GM08714 (cell line): ENCODE results near the gene EVI2A.
A peak's percentile ranks its signal among the peaks of the same experiment; 100 is the strongest.

Experiments used
- H3K4me3 ChIP-seq: fragments of 200-500 bp; sonication (Bioruptor generic); 2 replicates; pipeline ENCODE4 v1.5.1; 2014; ENCODE audit warnings: mild to moderate bottlenecking, low read length, inconsistent platforms
- ZNF274 ChIP-seq: IDR thresholded peaks from 2 replicates; pipeline ENCODE4 v1.6.1; 2012; ENCODE audit warnings: mild to moderate bottlenecking, low read depth, low read length

The EVI2A gene

DNA sequence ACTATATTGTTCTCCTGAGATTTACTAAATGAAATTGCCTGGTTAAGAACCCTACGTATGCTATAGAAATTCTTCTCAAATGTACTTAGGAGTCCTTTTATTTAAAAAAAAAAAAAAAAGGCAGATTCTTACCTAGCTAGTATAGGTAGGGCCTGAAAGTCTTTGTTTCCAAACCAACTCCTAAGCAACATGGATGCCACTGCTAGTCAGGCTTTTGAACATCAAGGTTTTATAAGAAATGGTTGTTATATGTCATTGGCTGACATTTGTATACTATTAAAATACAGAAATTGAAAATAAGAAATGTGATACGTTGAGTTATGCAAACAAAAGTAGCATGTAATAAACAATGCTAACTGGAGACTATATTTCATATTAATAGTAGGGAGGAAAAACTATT is 1.2 kb downstream of the EVI2A start:
- no peak for TF ChIP-seq ZNF274

DNA sequence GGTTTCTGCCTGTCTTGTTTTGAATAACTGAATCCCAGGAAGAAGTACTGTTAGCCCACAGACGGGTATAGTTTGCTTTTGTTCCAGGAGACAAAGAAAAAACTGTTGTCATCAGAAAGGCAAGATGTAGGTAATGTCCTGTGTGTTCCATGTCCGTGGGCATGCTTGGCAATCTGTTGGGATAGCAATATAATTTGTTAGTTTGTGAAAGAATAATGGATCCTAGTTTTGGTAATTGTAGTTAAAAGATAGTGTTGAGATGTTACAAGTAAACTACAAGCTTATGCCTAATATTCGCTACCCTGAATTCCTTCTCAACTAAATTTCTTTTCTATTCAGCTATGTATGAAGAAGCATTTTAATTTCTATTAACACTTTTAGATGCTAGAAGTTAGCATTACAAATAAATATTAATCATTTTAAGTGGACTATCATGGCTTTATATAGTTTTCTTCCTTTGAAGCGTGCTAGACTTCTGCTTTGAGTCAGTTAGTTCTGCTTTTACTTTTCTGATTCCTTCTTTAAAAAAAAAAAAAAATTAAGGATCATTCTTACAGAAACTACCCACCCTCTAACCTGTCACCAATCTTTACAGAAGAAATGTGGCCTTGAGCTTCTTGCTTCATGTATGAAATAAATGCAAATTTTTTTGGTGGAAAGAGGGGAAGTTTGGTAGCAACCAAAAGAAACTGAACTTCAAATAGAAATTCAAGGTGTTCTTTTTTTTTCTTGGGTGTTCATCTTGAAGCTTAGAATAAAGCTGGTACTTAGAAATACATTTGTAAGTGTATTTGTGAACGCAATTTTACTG is 2.4 kb downstream of the EVI2A start:
- H3K4me3 ChIP-seq, result peak overlapping the region; percentile 92; the same call in 1 of the 2 replicates
- TF ChIP-seq ZNF274, result no peak

More for the DNA sequence above, 1.2 kb downstream of the EVI2A start:
- H3K4me3 ChIP-seq, result peak overlapping the region; percentile 54; the same call in 1 of the 2 replicates

- H3K4me3 ChIP-seq, result peak overlapping the region; percentile 92
- no peak for TF ChIP-seq ZNF274
Measured at GRCh38 chr17:31318298-31318801, 3.1 kb downstream of the EVI2A start.

- no peak for TF ChIP-seq ZNF274
- H3K4me3 ChIP-seq, result no peak overlapping the region
Measured at GRCh38 chr17:31314782-31315100, 6.7 kb downstream of the EVI2A start.

DNA sequence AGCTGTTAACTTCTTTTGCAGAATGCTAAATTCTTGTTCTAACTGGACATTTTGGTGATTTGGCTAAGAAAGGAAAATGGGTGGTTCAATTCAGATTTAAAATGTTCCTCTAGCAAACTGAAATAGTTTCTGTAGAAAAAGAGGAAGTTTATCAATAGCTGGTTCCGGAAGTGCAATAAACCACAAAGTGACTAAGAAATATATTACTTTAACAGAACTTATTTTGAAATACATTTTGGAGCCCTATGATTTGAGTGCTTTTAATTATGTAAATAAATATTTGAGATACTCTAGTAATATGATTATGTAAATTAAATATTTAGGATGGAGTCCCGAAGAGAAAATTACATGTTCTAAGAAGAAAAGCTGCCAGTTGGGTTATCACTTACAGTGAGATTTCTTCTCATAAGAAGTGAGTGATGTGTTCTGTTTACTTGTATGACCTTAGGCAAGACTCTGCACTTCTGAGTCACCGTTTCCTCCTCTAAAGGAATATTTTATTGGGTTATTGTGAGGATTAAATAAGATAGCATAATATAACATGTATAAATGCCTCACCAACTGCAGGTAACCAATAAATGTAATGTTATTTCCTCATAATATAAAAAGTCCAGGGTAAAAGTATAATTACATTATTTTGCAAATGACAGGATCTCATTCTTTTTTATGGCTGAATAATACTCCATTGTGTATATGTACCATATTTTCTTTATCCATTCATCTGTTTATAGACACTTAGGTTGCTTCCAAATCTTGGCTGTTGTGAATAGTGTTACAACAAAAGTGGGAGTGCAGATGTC is 7.2 kb downstream of the EVI2A start, which contains the start of gene EVI2B:
TSS of gene EVI2B (minus strand) at position 73 of the 800 bp plus-strand sequence. CDS start 8,445 bp downstream, outside the sequence.
- no peak for TF ChIP-seq ZNF274
- H3K4me3 ChIP-seq, result peak within 1 kb of the TSS; percentile 94

- H3K4me3 ChIP-seq, result peak overlapping the region; percentile 94
Measured at GRCh38 chr17:31312223-31312622, 9.2 kb downstream of the EVI2A start.

GRCh38 chr17:31311526-31311925 is 9.9 kb downstream of the EVI2A start:
- no peak for TF ChIP-seq ZNF274
- H3K4me3 ChIP-seq, result peak overlapping the region; percentile 94; the same call in 1 of the 2 replicates

GRCh38 chr17:31310886-31311285 is 10.5 kb downstream of the EVI2A start:
- TF ChIP-seq ZNF274, result no peak
- peak overlapping the region; percentile 94 for H3K4me3 ChIP-seq

DNA sequence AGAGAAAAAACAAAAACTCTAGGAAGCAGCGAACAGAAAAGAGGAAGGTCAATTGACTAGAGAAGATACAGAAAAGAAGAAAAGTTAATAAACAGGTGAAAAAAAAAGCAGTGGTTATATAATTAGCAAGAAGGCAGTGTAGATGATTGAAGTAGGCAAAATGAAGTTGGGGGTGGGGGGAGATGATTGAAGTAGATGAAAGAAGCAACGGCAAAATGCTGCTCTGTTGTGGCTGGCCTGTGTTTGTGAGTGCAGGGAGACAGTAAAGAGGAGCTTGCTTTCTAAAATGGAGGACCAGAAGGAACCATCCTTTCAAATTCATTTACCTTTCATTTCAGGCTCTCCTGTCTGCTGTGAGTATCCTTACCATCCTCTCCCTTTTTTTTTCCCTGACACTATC is 11.2 kb downstream of the EVI2A start:
- H3K4me3 ChIP-seq, result peak overlapping the region; percentile 94
- TF ChIP-seq ZNF274, result no peak

- peak overlapping the region; percentile 22; the same call in 1 of the 2 replicates for H3K4me3 ChIP-seq
- no peak for TF ChIP-seq ZNF274
Measured at GRCh38 chr17:31309556-31309955, 11.9 kb downstream of the EVI2A start.

DNA sequence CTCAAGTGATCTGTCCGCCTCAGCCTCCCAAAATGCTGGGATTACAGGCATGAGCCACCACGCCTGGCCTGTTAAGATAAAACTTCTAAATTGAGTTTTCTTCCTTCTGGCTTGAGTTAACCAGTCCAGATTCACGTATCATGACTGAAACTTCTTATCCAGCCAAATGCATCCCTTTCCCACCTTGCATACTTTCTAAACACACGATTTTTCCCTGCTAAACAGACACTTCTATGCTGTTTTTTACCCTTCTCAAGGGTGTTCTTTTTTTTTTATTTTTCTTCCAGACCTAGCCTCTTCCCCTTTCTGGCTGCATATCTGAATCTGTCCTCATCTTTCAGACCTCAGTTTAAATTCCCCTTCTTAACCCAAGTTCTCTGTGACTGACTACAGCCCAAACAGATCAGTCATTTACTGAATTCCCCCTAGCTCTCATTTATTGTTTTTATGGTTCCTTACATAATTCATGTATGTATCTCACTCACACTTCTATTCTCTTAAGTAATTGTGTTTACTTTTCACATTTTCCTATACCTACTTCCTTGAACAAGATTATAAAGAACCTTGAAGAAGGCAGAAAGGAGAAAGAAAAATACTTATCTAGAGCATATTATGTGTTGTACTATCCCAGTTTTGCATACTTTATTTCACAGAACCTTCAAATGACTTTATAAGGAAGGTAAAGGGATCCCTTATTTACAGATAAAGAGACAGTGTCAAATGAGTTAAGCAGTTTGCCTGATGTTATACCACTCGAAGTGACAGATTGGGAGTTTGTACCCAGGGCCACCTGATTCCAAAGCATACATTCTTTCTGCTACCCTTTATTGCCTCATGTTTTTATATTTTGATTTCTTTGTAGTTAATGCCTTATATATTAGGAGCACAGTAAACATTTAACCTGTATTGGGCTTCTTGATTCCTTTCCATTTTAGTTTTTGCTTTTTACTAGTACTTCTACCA is 12.8 kb downstream of the EVI2A start:
- peak overlapping the region; percentile 58 for H3K4me3 ChIP-seq
- no peak for TF ChIP-seq ZNF274

DNA sequence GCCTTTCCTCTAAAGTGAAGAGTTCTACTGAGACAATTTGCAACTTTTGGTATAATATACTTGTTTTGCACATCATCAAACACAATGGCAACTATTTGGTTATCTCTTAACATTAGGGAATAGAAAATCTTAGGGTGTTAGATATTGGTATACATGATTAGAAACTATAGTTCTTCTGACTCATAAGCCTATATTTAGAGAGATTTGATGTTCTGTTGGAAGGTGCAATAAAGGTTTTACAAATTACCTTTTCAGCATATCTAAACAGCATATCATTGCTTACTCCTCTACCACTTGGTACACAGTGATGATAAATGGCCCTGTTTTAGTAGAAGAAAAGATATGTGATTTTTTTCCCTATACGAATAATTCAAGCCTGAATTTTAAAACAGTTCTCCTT is 13.8 kb downstream of the EVI2A start:
- no peak for TF ChIP-seq ZNF274

DNA sequence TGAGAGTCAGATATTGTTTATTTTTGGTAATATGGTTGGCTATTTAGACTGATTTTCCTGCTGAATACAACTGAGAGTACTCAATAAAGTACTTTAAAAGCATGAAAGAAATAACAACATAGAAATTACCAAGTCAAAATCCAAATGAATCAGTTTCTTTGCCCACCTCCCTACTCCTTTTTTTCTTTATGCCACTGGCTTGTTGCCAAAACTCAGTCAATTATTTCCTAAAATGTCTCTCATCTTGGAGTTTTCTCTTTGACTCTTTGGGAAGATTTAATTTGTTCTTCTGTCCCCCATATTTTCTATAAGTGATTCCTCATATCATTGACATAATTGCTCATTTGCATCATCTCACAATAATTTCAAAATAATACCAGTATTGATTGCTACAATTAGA is 21.8 kb downstream of the EVI2A start:
- H3K4me3 ChIP-seq, result no peak overlapping the region
- TF ChIP-seq ZNF274, result no peak

More for the DNA sequence above, 13.8 kb downstream of the EVI2A start:
- H3K4me3 ChIP-seq, result peak overlapping the region; percentile 58; the same call in 1 of the 2 replicates

DNA sequence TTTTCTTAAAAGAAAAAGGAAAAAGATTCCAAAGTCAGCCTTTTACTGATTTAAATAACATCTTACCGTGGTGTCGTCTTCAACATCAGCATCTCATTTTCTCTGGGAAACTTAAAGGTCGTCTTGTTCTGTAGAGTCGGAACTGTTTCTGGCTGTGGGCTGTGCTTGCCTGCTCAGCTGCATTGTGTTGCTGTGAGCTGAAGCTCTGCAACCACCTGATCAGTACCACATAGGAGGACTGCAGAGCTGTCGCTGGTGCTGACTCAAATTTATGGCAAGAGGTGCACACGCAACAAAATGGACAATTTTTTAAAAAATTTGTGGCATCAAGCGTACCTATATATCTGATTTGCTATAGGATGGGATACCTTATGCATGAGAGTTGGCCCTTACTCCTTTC is 24.3 kb downstream of the EVI2A start, which contains the start of gene OMG:
TSS of gene OMG (minus strand) at position 150 of the 400 bp plus-strand sequence. CDS start 908 bp downstream, outside the sequence.
- no peak within 1 kb of the TSS for H3K4me3 ChIP-seq
- TF ChIP-seq ZNF274, result no peak
